ENCODE measurements around the gene SLC9A9. TPM values are rescaled to one million over a fixed set of nuclear protein-coding genes. Genes with fewer than 3 reads are reported as not detected.

Gene SLC9A9
- total and polyA plus RNA-seq, 2 of the 8 experiments (the other 6 are each of a cell fraction or from before 2014, with no cell fraction given), result 0.48 to 1.1 TPM

DNA sequence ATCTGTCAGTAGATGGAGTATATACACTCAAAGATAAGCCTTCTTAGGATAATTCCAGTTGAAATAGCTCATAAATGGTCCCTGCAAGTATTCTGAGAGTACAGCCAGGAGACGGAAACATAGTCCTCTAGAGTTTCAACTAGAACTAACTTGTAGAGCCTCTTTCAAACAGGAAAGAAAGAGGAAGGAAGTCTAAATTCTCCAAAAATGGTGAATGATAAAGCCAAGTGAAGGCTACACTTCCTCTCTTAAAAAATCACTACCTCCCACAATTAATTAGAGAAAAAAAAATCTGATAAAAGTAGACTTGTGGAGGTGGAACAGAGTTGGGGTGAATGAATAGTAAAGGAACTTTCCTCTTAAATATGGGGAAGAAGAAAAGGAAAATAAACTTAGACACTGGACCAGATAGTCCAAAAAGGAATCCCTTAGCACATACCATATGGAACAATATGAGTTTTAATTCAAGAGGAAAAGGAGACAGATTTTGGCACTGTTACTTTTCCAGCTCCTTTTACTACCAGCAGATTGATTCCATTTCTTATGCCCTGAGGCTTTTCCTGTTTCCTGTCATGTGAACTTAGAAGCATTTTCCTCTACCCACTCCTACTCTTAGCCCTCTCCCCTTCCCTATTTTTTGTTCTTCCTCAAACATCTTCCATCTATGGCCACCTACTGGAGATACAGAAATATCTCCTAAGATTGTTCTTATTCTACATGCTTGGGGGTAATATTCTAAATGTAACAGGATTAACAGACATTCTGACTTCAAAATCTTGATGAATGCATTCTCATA, 521.1 kb downstream of the SLC9A9 start:
- Histone ChIP-seq H3K4me2 (ENCODE audit: insufficient read depth in 1 of 2, low read depth in 2 of 2, low read length in 2 of 2) (no peak overlapping the region), H2BK20ac (ENCODE audit: low read length) (no peak overlapping the region), H4K8ac (ENCODE audit: extremely low read depth, insufficient read depth, low read length) (no peak overlapping the region), H2AFZ (ENCODE audit: low read length) (no peak overlapping the region), H3K27ac (ENCODE audit: low read depth, low read length) (no peak overlapping the region), H2BK120ac (replicated peaks; ENCODE audit: low read depth, low read length) (no peak overlapping the region), H3K9me3 (ENCODE audit: insufficient read depth in 2 of 2, low read depth in 1 of 2, low read length in 1 of 2) (no peaks in the 10 kb centered on the region), H4K5ac (ENCODE audit: insufficient read length, low read depth, low read length) (no peak overlapping the region), H3K36me3 (ENCODE audit: control insufficient read depth in 2 of 4, insufficient read depth in 4 of 4, low read length in 3 of 4) (no peaks in the 10 kb centered on the region), H3K56ac (replicated peaks; ENCODE audit: insufficient read length, low read depth, low read length) (no peak overlapping the region), H3K27me3 (replicated peaks in 1 of 4; ENCODE audit: control insufficient read depth in 3 of 4, extremely low read depth in 1 of 4, insufficient read depth in 3 of 4, low read length in 3 of 4) (no peaks in the 10 kb centered on the region), H2BK12ac (ENCODE audit: low read depth, low read length) (no peak overlapping the region), H3K23ac (ENCODE audit: insufficient read length) (no peak overlapping the region), H3K14ac (ENCODE audit: insufficient read length) (no peak overlapping the region), H3K79me2 (ENCODE audit: control insufficient read depth in 1 of 2, insufficient read depth in 2 of 2, low read length in 2 of 2) (no peaks in the 10 kb centered on the region), H2BK5ac (ENCODE audit: low read depth, low read length) (no peak overlapping the region), H3K4ac (replicated peaks; ENCODE audit: insufficient read length, low read depth, low read length) (no peak overlapping the region), H3K4me1 (replicated peaks in 1 of 4; ENCODE audit: control insufficient read depth in 3 of 4, insufficient read depth in 4 of 4, low read length in 3 of 4) (peaks cover 0 to 3% (median 0%) of the 10 kb centered on the region in 4 experiments; a peak in 2 of 7 replicates), H3K9ac (replicated peaks in 1 of 4; ENCODE audit: extremely low read depth in 1 of 4, low read depth in 3 of 4, low read length in 3 of 4) (no peak overlapping the region), H3K23me2 (ENCODE audit: low read depth, low read length) (no peaks in the 10 kb centered on the region), H2AK5ac (ENCODE audit: low read depth, low read length) (no peak overlapping the region), H3K4me3 (ENCODE audit: extremely low read depth in 1 of 4, insufficient read depth in 2 of 4, low read depth in 3 of 4, low read length in 4 of 4) (no peak overlapping the region), H4K20me1 (replicated peaks in 1 of 2; ENCODE audit: control insufficient read depth in 1 of 2, insufficient read depth in 2 of 2, low read length in 2 of 2) (no peaks in the 10 kb centered on the region), H4K91ac (replicated peaks; ENCODE audit: insufficient read length, low read length) (no peak overlapping the region), H3K79me1 (ENCODE audit: low read depth, low read length) (no peaks in the 10 kb centered on the region), H2BK15ac (ENCODE audit: low read length) (no peak overlapping the region), H3K18ac (ENCODE audit: extremely low read depth, low read length) (no peak overlapping the region)
- WGBS, 2 experiments (ENCODE audit: extremely low coverage in 1 of 2, insufficient coverage in 1 of 2, insufficient read length in 1 of 2, insufficient replicate concordance in 2 of 2, low coverage in 1 of 2, low lambda C conversion rate in 2 of 2, missing lambda C conversion rate in 1 of 2), result 100% methylated on average over 1 of the region's 1 CpG; no CpG with 5 or more reads in 1 of the 2 experiments
- POLR2A ChIA-PET (ENCODE audit: partially characterized antibody), result no interaction called here
- TF ChIP-seq HDAC2 (IDR thresholded peaks at IDR 0.05; ENCODE audit: borderline replicate concordance in 1 of 2, low read depth in 2 of 2, low read length in 2 of 2) (no peak), SRF (IDR thresholded peaks at IDR 0.05; ENCODE audit: low read depth, low read length) (no peak), CEBPB (IDR thresholded peaks at IDR 0.05; ENCODE audit: low read depth, low read length) (no peak), ZNF274 (IDR thresholded peaks at IDR 0.05; ENCODE audit: borderline replicate concordance, extremely low read depth, low read length) (no peak), BCL11A (IDR thresholded peaks at IDR 0.05; ENCODE audit: low read depth in 2 of 2, low read length in 2 of 2) (no peak), FOSL1 (IDR thresholded peaks at IDR 0.05; ENCODE audit: insufficient read depth, low read depth, low read length) (no peak), SIN3A (conservative IDR thresholded peaks at IDR 0.05 in 1 of 2, IDR thresholded peaks at IDR 0.05 in 1 of 2; ENCODE audit: low read depth in 1 of 2, low read length in 2 of 2) (no peak), KDM5A (IDR thresholded peaks at IDR 0.05; ENCODE audit: low read length) (no peak)
- TF ChIP-seq, protein P1, sequence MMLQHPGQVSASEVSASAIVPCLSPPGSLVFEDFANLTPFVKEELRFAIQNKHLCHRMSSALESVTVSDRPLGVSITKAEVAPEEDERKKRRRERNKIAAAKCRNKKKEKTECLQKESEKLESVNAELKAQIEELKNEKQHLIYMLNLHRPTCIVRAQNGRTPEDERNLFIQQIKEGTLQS (IDR thresholded peaks at IDR 0.05; ENCODE audit: insufficient read depth, low read depth, low read length), result no peak
- DNase-seq (ENCODE audit: low read depth in 1 of 2, low spot score in 2 of 2) (no peak), FAIRE-seq (no peak)
- CTCF ChIA-PET (ENCODE audit: partially characterized antibody), result interaction anchor here (1.5 kb wide), 1 partner anchor 105 kb away, joined by 5 read pairs; no protein-coding TSS in a partner anchor
